Activated CD4-positive, alpha-beta T cell treated with anti-CD3 and anti-CD28 coated beads for 1 hour (primary cell): ENCODE data around the gene CDC42EP4.

Source experiments
- DNase-seq: peaks from one replicate; pipeline ENCODE4 v3.0.0-alpha.2; 2020

Gene CDC42EP4, protein sequence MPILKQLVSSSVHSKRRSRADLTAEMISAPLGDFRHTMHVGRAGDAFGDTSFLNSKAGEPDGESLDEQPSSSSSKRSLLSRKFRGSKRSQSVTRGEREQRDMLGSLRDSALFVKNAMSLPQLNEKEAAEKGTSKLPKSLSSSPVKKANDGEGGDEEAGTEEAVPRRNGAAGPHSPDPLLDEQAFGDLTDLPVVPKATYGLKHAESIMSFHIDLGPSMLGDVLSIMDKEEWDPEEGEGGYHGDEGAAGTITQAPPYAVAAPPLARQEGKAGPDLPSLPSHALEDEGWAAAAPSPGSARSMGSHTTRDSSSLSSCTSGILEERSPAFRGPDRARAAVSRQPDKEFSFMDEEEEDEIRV

DNA sequence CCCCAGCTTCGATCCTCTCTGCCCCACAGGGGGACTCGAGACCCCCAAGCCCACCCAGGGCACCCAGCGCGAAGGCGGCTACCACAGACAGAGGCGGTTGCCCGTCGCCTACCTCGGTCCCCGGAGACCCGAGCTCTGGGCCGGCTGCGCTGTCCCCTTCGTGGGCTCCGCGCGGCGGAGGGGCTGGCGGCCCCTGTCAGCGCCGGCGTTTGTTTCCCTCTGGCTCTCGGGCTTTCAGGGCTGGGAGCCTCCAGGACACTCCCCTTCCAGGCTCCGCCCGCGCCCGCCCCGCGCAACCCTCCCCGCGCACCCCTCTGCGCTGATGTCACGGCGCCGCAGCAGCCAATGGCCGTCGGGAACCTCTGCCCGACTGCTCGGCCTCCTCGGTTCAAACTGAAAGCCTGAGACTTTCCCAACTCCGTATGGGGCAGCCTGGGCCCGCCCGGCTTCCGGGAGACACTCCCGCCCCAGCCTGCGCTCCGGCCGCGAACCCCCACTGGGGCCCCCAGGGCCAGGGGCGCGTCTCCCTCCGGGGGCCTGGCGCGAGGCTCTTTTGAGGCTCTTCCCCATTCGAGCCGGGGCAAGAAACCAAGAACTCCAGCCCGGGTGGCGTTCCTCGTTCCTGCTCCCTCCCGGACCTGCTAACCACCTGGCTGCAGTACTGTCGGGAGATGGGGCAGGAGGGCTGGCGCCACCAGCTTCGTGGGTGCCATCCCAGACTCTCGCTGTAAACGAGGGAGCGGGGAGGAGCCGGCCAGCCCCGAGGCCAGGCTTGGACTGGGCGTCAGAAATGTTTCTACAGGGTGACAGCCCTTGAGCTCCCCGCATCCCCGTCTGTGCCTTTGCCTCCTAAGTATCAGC lies at the start of gene CDC42EP4:
TSS of gene CDC42EP4 (minus strand) at position 221 of the 861 bp plus-strand sequence. CDS start 25,501 bp downstream, outside the sequence.
- peak; percentile 75 for DNase-seq

DNA sequence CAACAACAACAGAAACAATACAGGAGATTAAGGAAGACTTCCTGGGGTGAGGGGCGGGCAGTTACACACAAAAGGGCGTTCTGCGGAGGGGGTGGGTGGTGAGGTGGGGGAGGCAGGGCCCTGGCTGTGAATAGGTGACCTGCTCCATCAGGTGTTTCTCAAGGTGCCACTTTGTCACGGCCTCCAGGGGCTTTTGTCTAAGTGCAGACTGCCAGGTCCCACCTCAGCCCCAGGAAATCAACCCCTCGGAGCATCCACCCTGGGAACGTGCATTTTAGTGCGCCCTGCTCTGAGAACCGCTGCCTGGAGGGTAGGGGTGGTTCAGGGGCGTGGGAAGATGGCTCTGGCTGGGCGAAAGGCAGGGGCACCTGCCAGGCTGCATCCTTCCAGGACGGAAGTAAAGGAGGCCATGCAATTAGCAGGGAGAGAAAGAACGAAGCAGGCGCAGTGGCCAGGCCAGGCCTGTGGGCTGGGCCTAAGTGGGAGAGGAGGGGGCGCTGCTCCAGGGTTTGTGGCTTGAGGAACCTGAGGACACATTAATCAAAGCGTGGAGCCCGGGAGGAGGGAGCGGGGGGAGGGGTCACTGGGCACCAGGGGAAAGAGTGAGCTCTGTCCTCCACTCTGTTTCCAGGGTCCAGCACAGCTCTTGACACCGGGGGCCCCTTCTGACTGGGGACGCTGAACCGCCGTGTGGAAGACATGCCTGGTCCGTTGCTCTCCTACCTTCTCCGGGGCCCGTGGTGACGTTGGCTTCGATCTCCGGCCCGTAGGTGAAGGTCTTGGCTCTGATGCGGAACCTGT lies 49.4 kb upstream of the CDC42EP4 start:
- DNase-seq, result no peak

DNA sequence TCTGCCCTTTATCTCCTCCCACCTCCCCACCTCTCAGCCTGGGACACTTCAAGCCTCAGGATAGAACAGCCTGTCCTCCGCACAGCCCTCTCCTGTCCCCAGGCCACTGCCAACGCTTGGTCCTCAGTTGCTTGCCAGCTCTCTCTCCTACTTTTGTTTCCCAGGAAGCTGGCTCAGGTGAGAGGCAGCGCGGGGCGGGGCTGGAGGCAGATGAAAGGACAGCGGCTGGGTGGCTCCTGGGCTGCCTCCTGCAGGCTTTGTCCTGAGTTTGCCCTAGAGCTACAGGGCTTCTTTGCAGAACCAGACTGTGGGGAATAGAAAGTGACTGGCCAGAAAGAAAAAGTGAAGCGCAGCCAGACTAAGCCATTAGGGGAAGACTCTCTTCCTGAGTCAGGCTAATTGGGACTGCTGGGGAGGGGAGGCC lies 48.2 kb upstream of the CDC42EP4 start:
- no peak for DNase-seq

DNA sequence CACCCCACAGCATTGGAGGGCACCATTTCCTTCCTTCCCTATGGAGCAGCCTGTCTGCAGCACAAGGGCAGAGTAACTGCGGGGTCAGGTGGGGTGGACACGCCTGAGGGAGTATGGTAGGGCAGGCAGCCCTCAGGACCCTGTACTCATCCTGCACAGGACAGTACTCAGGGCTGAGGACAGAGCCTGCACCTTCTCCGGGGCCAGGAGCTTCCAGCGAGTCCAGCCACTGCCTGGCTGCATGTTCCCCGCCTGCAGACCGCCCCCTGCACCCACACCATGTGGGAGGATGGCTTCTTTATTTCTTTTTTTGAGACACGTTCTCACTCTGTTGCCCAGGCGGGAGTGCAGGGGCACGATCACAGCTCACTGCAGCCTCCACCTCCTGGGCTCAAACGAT lies 47.6 kb upstream of the CDC42EP4 start:
- DNase-seq, result no peak

DNA sequence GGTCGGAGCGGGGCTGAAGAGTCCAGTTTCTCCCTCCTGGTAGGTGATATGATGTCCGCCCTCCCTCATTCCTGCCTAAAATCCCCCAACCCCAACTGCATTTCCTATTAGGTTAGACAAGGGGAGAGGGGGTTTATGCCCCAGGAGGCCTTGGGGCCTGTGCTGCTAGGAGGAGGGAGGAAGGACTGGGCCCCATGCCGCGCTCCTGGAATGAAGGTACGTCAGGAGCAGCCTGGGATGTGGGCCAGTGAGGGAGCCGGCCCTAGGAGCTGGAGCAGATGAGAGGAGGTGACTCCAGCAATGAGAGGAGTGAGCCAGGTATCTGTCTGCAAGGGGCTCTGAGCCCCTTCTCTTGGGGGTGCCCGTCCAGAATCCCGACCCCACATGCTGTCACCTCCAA lies 46.9 kb upstream of the CDC42EP4 start:
- DNase-seq, result no peak

DNA sequence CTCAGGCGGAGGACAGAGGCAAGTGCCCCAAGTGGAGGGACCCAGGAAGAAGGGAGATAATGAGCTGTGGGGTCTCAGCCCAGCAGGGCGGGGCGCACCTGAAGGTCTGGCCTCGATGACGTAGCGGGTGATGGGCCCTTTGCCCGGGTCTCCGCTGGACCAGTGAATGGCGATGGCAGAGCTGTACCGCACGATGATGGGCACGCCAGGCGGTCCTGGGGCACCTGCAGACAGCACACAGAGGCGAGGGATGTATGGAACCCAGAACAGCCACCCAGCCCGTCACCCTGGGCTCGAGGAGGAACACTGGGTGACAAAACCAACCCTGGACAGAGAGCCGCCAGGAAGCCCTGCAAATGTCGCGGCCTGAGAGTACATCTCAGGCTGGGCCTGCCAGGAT lies 46.2 kb upstream of the CDC42EP4 start:
- no peak for DNase-seq

DNA sequence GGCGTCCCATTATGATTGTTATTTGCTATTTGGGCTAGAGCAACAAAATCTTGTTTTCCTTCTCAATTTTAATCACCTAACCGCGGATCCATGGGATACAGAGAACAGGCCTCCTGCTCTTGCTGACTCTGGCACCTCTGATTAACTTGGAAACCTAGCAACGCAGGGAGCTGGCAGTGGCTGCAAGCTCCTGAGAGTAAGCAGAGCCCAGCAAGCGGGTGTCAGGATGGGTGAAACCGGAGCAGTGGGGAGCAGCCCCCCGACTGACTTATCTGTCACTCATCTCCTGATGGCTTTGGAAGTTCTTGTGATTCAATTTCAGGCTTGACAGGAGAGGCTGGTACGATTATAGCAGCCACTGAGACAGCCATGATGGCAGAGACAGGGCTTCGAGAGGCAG lies 45.5 kb upstream of the CDC42EP4 start:
- no peak for DNase-seq

DNA sequence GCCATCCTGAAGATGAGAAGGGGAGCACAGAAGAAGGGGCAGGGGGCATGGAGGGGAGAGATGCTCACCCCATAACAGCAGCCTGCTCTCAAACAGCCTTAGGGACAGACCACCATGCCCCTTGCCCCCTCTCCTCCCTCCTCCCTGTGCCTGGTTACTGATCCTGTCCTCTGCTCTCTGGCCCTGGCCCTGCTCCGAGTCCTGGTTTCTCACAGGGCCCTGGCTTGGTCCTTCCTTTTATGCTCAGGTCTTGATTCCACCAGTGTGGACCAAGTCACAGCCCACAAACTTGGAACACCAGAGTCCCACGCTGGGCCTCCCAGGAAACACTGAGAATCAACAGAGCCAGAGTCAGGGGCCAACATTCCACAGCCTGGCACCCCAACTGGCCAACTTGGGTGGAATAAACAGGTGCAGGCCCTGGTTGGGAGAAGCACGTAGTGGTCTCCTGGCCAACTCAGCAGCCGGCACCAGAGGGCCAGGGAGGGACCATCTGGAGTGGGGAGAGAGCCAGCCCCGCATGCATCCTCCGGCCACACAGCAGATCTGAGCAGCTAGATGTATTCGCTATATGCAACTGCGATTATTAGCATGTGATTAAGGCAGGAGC lies 44.9 kb upstream of the CDC42EP4 start:
- no peak for DNase-seq

DNA sequence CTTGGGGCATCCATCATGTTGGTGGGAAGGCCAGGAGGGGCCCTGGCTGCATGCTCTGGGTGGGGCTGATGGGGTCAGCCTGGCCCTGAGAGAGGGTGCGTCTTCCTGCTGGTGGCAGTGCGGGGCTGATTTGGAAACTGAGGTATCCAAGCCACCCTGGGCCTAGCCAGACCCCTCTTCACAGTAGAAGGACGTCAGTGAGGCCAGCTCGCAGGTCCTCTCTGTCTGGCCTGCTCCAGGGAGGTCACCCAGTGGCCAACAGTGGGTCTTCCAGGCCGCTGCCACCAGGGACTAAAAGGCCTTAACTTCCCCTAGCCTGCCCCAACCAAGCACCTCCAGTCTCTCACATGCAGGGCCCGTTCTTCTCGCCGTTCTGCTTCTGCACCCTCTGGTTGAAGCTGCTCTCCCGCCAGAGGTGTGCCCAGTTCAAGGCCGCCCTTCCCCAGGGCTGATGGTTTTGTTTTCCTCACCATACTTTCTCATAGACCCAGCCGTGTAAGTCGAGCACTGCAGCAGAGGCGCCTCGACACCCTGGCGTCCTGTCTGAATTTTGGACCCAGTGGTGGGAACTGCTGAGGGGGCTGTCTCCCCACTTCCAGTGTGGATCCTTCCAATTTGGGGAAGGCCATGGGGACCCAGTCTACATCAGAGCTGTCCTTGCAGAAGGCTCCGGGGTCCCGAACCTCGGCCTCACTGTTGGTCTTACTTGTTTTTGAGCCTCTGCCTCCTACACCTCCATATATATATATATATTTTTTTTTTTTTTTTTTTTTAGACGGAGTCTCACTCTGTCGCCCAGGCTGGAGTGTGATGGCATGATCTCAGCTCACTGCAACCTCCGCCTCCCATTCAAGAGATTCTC lies 42.9 kb upstream of the CDC42EP4 start:
- no peak for DNase-seq

DNA sequence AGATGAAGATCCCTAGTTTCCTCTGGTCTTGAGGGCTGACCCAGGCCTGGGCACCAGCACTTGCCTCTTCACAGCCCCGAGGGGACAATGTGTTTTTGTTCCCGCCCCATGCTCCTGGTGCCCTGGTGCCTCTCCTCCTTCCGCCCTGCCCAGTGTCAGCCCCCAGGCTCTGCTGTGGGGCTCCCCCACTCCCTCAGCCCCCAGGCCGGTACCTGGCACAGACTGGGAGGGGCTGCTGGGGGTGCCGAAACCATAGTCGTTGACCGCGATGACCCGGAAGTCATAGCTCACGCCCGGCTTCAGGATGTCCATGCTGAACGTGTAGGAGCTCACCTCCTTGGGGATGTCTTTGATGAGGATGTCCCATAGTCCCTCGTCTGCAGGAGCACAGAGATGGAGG lies 40.5 kb upstream of the CDC42EP4 start:
- no peak for DNase-seq

DNA sequence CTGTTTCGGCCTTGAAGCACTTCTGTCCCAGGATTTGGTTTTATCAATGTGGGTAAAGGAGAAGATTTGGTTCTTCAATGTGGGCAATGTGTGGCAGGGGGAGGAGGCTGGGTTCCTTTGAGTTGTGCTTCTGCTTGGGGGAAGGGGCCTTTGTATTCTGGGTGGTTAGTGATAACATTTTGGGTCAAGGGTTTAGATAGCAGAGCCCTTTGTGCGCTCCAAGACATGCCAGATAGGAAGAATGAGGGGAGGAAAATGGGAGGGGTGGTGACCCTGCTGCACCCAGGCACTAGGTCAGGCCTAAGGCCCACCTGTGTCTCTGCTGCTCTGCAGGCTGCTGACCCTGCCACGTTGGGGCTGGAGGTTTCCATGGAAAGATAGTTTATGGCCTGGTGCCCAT lies 40.0 kb upstream of the CDC42EP4 start:
- DNase-seq, result no peak

DNA sequence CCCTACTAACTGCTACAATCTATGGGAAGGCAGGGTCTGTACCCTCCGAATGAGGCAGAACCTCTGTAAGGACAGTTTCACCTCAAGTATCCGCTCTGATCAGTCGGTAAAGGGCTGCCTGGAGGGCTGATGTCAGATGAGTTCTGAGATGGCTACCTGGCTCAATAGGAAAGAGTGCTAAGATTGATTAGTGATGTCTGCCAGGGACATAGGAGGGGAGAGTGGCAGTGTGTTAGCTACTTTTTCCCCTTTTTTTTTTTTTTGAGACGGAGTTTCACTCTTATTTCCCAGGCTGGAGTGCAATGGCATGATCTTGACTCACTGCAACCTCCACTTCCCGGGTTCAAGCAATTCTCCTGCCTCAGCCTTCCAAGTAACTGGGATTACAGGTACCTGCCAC lies 39.1 kb upstream of the CDC42EP4 start:
- no peak for DNase-seq

DNA sequence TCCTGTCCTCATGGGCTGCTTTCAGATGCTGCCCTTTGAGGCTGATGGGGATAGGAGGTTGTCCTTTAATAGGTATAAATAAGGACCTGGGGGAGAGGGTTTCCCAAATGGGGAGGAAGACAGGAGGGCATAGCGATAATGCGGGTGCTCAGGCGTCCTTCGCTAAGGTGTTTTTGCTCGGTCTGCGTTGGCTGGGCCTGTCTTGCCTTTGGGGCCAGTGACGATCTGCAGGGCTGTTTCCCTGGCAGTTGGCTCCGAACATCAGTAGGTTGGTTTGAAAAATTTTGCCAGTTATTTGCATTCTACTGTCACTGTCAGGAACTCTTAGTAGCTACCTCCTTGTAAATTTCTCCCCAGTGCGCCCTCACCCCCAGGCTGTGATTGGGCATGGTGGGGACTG lies 37.8 kb upstream of the CDC42EP4 start:
- no peak for DNase-seq

DNA sequence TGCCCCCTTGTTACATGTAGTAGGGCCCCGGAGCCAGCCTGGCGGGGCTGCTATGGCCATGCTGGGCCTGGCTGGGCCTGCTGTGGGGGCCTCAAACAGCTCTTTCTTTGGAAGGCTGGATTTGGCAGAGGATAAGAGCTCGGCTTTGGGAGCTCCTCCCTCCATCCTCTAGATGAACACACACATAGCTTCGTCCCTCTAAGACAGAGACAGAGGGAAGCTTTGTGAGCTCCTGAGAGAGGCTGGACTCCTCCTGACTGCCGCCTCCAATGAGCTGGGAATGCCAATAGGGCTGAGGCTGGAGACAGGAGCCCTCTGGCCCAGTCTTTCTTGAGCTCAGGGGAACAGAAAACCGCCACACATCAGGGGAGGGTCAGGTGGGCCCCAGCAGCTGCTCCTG lies 37.3 kb upstream of the CDC42EP4 start:
- no peak for DNase-seq

DNA sequence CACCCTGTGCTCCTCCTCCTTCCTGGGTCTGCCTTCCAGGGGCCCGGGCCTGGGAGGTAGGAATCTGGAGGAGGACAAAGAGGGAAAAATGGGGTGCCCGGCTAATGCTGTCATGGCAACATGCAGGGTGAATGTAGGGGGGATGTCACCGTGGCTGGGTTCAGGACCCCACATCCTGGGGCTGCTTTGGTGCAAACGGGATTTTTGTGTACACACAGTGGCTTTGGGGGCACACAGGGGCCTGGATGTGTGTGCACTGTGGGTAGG lies 37.0 kb upstream of the CDC42EP4 start:
- no peak for DNase-seq

DNA sequence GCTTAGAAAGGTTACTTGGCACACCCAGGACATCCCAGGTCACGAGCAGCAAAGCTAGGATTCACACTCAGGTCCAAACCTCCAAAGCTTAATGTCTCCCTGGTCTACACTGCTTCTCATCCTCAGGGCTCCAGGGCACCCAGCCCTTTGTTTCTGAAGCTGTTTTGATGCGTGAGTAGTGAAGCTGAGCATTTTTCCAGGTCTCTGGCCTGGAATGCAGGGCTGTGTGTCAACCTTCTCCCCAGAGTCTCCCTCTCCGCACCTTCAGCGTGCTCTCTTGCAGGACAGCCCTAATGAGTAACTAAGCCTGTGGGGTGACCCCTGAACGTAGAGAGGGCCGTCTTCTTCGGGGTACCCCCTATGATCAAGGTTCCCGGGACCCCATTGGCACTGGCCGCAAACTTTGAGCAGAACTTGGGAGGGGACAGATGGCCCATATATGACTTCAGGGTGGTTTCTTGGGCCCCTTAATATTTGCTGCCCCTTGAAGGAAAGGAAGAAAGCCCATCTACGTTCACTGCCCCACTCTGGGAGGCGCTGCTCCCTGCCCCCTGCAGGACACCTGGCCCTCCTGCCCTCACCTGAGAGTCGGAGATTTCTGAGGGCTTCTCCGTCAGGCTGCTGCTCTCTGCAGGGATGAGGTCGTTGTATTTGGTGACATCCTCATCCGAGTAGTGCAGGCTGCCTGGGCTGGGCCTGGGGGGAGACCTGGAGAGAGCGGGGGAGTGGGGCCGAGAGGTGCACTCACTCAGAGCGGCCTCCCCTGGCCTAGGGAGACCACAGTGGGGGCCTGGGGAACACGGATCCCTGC lies 36.4 kb upstream of the CDC42EP4 start:
- DNase-seq, result no peak

DNA sequence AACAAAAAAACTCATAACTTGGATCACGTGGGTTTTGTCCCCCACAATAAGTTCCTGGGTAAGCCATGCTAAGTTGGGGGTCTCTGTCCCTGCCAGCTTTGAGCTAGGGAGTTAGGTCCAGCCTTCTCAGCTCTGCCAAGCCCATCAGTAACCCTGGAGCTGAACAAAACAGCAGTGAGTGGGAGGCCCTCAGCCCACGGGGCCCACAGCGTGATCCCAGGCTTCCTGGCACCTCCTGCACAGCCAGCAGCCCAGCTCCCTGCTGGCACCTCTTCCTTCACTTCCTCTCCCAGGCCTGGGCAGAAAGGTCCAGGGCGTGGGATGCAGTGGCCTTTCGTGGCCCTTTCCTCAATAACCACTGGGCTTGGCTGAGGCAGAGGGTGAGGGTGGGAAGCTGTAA lies 35.5 kb upstream of the CDC42EP4 start:
- DNase-seq, result no peak

DNA sequence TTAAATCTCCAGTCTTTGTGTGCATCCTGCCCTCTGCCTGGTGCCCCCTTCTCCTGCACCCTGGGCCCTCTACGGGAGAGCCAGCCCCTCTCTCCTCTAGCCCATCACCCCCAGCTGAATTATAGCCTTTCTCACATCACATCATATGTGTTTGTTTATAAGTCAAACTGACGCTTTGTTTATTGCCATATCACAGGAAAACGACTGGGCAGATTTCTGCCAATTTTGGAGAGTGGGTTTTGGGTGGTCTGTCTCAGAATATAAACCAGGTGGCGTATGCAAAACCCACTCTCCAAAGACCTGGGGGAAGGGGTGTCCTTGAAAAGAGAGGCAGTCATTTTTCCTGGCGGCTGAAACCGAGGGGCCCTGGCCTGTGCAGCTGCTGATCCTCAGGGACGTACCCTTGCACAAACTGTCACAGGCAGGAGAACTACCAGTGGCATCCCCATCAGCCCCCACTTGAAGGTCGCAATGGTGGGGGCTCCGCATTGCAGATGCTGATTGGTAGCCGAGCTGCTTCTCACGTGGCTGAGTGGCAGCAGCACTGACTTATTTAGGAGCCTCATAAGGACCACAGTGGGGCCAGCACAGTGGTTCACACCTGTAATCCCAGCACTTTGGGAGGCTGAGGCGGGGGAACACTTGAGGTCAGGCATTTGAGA lies 34.8 kb upstream of the CDC42EP4 start:
- DNase-seq, result no peak

DNA sequence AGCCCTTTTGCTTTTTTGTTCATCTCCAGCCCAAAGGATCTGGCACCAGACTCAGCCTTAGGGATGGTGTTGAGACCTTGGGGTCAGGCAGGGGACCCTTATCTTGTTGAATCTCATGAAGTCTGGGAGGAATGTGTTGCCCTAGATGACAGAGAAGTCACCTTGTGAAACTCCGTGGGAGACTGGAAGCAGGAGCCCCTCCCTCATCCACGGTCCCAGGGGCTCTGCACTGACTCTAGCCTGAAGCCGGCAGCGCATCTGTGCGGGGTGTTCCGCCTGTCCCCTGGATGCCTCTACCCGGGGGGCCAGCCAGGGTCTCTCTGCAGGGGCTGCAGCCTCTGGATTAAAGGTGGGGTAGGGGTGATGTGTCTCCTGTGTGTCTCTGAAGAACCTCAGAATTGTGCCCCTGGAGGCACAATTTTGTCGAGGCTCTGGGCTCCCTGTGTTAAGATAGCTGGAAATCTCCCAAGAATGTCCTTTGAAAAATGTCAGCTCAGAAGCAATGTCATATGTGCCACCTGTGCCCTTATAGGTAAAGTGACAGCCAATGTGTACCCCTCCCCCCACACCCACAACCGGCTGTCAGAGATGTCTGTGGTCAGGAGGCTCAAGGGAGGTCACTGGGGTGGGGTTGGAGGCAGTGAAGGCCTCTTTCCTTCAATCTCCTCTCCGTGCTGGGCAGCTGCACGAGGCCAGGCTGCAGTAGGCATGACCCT lies 32.1 kb upstream of the CDC42EP4 start:
- DNase-seq, result no peak

DNA sequence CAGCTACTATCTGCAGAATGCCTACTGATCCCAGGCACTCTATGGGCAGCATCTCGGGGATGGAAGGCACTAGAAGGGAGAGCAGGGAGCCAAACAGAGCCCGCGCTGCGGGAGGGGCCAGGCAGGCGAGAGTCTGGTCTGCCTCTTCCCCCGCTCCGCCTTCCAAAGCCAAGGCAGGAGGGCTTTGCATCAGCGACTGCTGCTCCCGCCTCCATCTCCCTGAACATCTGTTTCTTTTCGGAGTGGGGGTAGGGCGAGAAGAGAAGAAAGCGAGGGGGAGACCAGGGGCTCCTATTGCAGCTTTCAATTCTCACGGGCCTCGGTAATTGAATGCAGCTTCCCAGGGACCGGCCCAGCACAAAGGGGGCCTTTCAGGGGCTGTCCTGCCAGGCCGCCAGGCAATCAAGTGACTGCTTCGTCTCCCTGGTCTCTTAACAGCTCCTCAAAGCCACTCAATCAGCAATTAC lies 31.4 kb upstream of the CDC42EP4 start:
- DNase-seq, result no peak
